ENCODE measurements around the gene SPINT1.

The SPINT1 gene, protein sequence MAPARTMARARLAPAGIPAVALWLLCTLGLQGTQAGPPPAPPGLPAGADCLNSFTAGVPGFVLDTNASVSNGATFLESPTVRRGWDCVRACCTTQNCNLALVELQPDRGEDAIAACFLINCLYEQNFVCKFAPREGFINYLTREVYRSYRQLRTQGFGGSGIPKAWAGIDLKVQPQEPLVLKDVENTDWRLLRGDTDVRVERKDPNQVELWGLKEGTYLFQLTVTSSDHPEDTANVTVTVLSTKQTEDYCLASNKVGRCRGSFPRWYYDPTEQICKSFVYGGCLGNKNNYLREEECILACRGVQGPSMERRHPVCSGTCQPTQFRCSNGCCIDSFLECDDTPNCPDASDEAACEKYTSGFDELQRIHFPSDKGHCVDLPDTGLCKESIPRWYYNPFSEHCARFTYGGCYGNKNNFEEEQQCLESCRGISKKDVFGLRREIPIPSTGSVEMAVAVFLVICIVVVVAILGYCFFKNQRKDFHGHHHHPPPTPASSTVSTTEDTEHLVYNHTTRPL

DNA sequence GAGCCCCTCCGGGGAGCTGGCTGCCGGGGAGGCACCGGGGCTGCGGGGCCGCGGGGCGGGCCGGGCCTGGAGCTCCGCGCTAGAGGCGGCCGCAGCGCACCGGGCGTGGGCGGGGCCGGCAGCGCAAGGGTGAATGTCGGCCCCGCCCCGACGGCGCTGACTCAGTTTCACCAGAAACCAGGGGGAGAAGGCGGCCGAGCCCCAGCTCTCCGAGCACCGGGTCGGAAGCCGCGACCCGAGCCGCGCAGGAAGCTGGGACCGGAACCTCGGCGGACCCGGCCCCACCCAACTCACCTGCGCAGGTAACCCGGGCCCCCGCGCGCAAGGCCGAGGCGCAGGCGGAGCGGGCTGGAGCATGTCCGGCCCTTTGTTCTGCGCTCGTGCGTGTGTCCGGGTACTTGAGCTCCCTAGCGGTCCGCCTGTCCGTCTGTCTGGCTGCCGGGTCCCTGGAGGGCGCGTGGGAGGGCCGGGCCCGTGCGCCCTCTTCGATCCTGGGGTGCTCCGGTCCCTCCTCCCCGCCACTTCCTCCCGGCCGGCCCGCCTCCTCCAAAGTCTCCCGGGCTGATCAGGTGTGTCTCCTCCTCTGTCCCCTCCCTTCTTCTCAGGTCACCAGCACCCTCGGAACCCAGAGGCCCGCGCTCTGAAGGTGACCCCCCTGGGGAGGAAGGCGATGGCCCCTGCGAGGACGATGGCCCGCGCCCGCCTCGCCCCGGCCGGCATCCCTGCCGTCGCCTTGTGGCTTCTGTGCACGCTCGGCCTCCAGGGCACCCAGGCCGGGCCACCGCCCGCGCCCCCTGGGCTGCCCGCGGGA, at the start of gene SPINT1:
Gene SPINT1 (plus strand): TSS at position 164 of the 811 bp plus-strand sequence. CDS start 507 bp downstream, at position 671.
- H3K27me3 ChIP-seq (ENCODE audit: insufficient read depth, low read length, poor library complexity), result no peaks in the 10 kb centered on the region
- no peaks in the 10 kb centered on the region for H4K20me1 ChIP-seq (ENCODE audit: insufficient read depth, low read length)
- H3K36me3 ChIP-seq (ENCODE audit: insufficient read depth, low read length), result no peaks in the 10 kb centered on the region
- no peak within 1 kb of the TSS for H3K9ac ChIP-seq (ENCODE audit: low read depth, low read length)
- H3K4me1 ChIP-seq (ENCODE audit: insufficient read depth, low read length), result peaks cover 10% of the 10 kb centered on the region
- ATAC-seq (ENCODE audit: insufficient read depth, low read depth) (no peak), DNase-seq (no peak)
- H2AFZ ChIP-seq (ENCODE audit: low read depth, low read length), result no peak within 1 kb of the TSS
- TF ChIP-seq EZH2 (IDR thresholded peaks at IDR 0.05; ENCODE audit: borderline replicate concordance, low read depth, low read length, severe bottlenecking), result no peak
- TF ChIP-seq, protein P1, sequence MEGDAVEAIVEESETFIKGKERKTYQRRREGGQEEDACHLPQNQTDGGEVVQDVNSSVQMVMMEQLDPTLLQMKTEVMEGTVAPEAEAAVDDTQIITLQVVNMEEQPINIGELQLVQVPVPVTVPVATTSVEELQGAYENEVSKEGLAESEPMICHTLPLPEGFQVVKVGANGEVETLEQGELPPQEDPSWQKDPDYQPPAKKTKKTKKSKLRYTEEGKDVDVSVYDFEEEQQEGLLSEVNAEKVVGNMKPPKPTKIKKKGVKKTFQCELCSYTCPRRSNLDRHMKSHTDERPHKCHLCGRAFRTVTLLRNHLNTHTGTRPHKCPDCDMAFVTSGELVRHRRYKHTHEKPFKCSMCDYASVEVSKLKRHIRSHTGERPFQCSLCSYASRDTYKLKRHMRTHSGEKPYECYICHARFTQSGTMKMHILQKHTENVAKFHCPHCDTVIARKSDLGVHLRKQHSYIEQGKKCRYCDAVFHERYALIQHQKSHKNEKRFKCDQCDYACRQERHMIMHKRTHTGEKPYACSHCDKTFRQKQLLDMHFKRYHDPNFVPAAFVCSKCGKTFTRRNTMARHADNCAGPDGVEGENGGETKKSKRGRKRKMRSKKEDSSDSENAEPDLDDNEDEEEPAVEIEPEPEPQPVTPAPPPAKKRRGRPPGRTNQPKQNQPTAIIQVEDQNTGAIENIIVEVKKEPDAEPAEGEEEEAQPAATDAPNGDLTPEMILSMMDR (IDR thresholded peaks at IDR 0.05; ENCODE audit: borderline replicate concordance, extremely low read depth, low read length, poor library complexity, severe bottlenecking), result no peak
- no peaks in the 10 kb centered on the region for H3K9me3 ChIP-seq (ENCODE audit: insufficient read depth, low read length, severe bottlenecking)
- no peak within 1 kb of the TSS for H3K4me3 ChIP-seq (ENCODE audit: low read depth in 1 of 2, low read length in 2 of 2)
- H3K27ac ChIP-seq (ENCODE audit: low read length), result no peak within 1 kb of the TSS
- H3K4me2 ChIP-seq (ENCODE audit: insufficient read depth, low read length), result no peak within 1 kb of the TSS
- H3K79me2 ChIP-seq (ENCODE audit: insufficient read depth, low read length), result no peaks in the 10 kb centered on the region

DNA sequence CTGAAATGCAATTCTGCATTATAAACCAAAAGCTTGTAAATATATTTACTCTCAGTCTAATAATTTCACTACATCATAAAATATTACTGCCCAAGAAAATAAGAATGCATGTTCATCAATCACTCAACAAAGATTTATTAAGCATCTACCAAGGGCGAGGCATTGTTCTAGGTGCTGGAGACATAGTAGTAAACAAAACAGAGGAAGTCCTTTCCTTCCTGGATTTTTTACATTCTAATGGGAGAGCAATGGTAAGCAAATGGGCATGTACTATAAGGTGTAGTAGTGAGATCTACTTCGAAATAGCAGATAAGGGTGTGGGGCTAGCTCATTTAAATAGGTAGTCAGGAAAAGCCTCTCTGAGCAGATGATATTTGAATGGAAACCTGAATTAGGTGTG, 47.8 kb upstream of the SPINT1 start:
- Histone ChIP-seq H3K79me2 (ENCODE audit: insufficient read depth, low read length) (peaks cover 42% of the 10 kb centered on the region), H2AFZ (ENCODE audit: low read depth, low read length) (no peak overlapping the region), H3K36me3 (ENCODE audit: insufficient read depth, low read length) (no peaks in the 10 kb centered on the region; the same call in 1 of the 2 replicates), H3K4me2 (ENCODE audit: insufficient read depth, low read length) (no peak overlapping the region), H3K9me3 (ENCODE audit: insufficient read depth, low read length, severe bottlenecking) (no peaks in the 10 kb centered on the region), H3K4me1 (ENCODE audit: insufficient read depth, low read length) (no peaks in the 10 kb centered on the region), H3K4me3 (ENCODE audit: low read depth in 1 of 2, low read length in 2 of 2) (no peak overlapping the region), H4K20me1 (ENCODE audit: insufficient read depth, low read length) (peaks cover 3% of the 10 kb centered on the region), H3K9ac (ENCODE audit: low read depth, low read length) (no peak overlapping the region), H3K27ac (ENCODE audit: low read length) (no peak overlapping the region), H3K27me3 (ENCODE audit: insufficient read depth, low read length, poor library complexity) (no peaks in the 10 kb centered on the region)
- TF ChIP-seq, protein P1 (IDR thresholded peaks at IDR 0.05; ENCODE audit: borderline replicate concordance, extremely low read depth, low read length, poor library complexity, severe bottlenecking), result no peak
- TF ChIP-seq EZH2 (IDR thresholded peaks at IDR 0.05; ENCODE audit: borderline replicate concordance, low read depth, low read length, severe bottlenecking), result no peak
- ATAC-seq (ENCODE audit: insufficient read depth, low read depth) (no peak), DNase-seq (no peak)

DNA sequence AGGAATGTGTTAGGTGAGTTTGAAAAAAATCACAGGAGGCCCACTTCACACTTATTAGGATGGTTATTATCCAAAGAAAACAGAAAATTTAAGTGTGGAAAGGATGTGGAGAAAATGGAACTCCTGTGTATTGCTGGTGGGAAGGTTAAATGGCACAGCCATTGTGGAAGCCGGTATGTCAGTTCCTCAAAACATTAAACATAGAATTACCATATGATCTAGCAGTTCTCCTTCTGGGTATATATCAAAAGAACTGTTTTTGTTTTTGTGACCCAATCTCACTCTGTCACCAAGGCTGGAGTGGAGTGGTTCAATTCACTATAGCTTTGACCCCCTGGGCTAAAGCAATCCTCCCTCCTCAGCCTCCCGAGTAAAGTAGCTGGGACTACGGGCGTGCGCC, 47.3 kb upstream of the SPINT1 start:
- TF ChIP-seq EZH2 (IDR thresholded peaks at IDR 0.05; ENCODE audit: borderline replicate concordance, low read depth, low read length, severe bottlenecking), result no peak
- TF ChIP-seq, protein P1 (IDR thresholded peaks at IDR 0.05; ENCODE audit: borderline replicate concordance, extremely low read depth, low read length, poor library complexity, severe bottlenecking), result no peak

More for the DNA sequence above, 47.3 kb upstream of the SPINT1 start:
- no peak for DNase-seq
- ATAC-seq (ENCODE audit: insufficient read depth, low read depth), result no peak
- peaks cover 3% of the 10 kb centered on the region for H4K20me1 ChIP-seq (ENCODE audit: insufficient read depth, low read length)
- H3K9me3 ChIP-seq (ENCODE audit: insufficient read depth, low read length, severe bottlenecking), result no peaks in the 10 kb centered on the region
- H3K79me2 ChIP-seq (ENCODE audit: insufficient read depth, low read length), result peaks cover 45% of the 10 kb centered on the region
- no peaks in the 10 kb centered on the region for H3K4me1 ChIP-seq (ENCODE audit: insufficient read depth, low read length)
- H3K4me3 ChIP-seq (ENCODE audit: low read depth in 1 of 2, low read length in 2 of 2), result no peak overlapping the region
- H3K4me2 ChIP-seq (ENCODE audit: insufficient read depth, low read length), result no peak overlapping the region
- no peak overlapping the region for H3K9ac ChIP-seq (ENCODE audit: low read depth, low read length)
- H3K36me3 ChIP-seq (ENCODE audit: insufficient read depth, low read length), result no peaks in the 10 kb centered on the region; the same call in 1 of the 2 replicates
- no peak overlapping the region for H2AFZ ChIP-seq (ENCODE audit: low read depth, low read length)
- H3K27ac ChIP-seq (ENCODE audit: low read length), result no peak overlapping the region
- no peaks in the 10 kb centered on the region for H3K27me3 ChIP-seq (ENCODE audit: insufficient read depth, low read length, poor library complexity)

Measured in DND-41 (cell line).